H9 (cell line): ENCODE results near the gene ZFAND3. TPM values are rescaled to one million over a fixed set of nuclear protein-coding genes. Genes with fewer than 3 reads are reported as not detected.

Experiments used
- DNase-seq: peaks from one replicate; pipeline ENCODE4 v3.0.0-alpha.2; 2017
- H2AFZ ChIP-seq: one replicate; pipeline ENCODE4 v1.6.1; 2013; ENCODE audit warnings: mild to moderate bottlenecking, low read length, control low read depth, moderate library complexity
- H2AK5ac ChIP-seq: 2 replicates; pipeline ENCODE4 v1.6.1; 2013; ENCODE audit warnings: low read length, control low read depth, mixed read lengths; ENCODE audit not compliant: insufficient read length
- H2BK120ac ChIP-seq: one replicate; pipeline ENCODE4 v1.6.1; 2013; ENCODE audit warnings: low read depth, mild to moderate bottlenecking, low read length, control low read depth, inconsistent platforms; ENCODE audit not compliant: poor library complexity, severe bottlenecking
- H2BK12ac ChIP-seq: 2 replicates; pipeline ENCODE4 v1.6.1; 2013; ENCODE audit warnings: low read length, control low read depth, mixed read lengths, low read depth; ENCODE audit not compliant: insufficient read length
- H2BK15ac ChIP-seq: 2 replicates; pipeline ENCODE4 v1.6.1; 2013; ENCODE audit warnings: low read depth, low read length, control low read depth
- H2BK20ac ChIP-seq: one replicate; pipeline ENCODE4 v1.6.1; 2013; ENCODE audit warnings: low read depth, mild to moderate bottlenecking, low read length, control low read depth, inconsistent platforms; ENCODE audit not compliant: poor library complexity, severe bottlenecking
- H2BK5ac ChIP-seq: 2 replicates; pipeline ENCODE4 v1.6.1; 2013; ENCODE audit warnings: low read length, control low read depth, mixed read lengths; ENCODE audit not compliant: insufficient read length
- H3K14ac ChIP-seq: 2 replicates; pipeline ENCODE4 v1.6.1; 2013; ENCODE audit warnings: low read length, control low read depth; ENCODE audit not compliant: insufficient read depth
- H3K18ac ChIP-seq: 2 replicates; pipeline ENCODE4 v1.6.1; 2013; ENCODE audit warnings: low read depth, mild to moderate bottlenecking, mixed read lengths, low read length, control low read depth; ENCODE audit not compliant: insufficient read length
- H3K23ac ChIP-seq: 2 replicates; pipeline ENCODE4 v1.6.1; 2013; ENCODE audit warnings: low read length, control low read depth, mixed read lengths, low read depth; ENCODE audit not compliant: insufficient read length
- H3K23me2 ChIP-seq: 2 replicates; pipeline ENCODE4 v1.6.1; 2013; ENCODE audit warnings: low read depth, mild to moderate bottlenecking, mixed read lengths, low read length, control low read depth; ENCODE audit not compliant: insufficient read length, poor library complexity, severe bottlenecking
- H3K27ac ChIP-seq: 2 replicates; pipeline ENCODE4 v1.5.1; 2013; ENCODE audit warnings: low read length, control low read depth, mixed read lengths, low read depth; ENCODE audit not compliant: insufficient read length
- H3K27me3 ChIP-seq: 2 replicates; pipeline ENCODE4 v1.6.1; 2013; ENCODE audit warnings: low read length, control low read depth, inconsistent platforms; ENCODE audit not compliant: insufficient read depth
- H3K4ac ChIP-seq: 2 replicates; pipeline ENCODE4 v1.6.1; 2013; ENCODE audit warnings: low read depth, mild to moderate bottlenecking, control low read depth, inconsistent platforms, low read length, moderate library complexity
- H3K4me1 ChIP-seq: 2 replicates; pipeline ENCODE4 v1.6.1; 2013; ENCODE audit warnings: low read length, control low read depth, inconsistent platforms; ENCODE audit not compliant: insufficient read depth
- H3K4me2 ChIP-seq: 2 replicates; pipeline ENCODE4 v1.6.1; 2013; ENCODE audit warnings: low read length, control low read depth, mixed read lengths; ENCODE audit not compliant: insufficient read length, insufficient read depth
- H3K56ac ChIP-seq: 2 replicates; pipeline ENCODE4 v1.6.1; 2013; ENCODE audit warnings: low read depth, mild to moderate bottlenecking, mixed read lengths, low read length, control low read depth; ENCODE audit not compliant: insufficient read length
- H3K79me1 ChIP-seq: 2 replicates; pipeline ENCODE4 v1.6.1; 2013; ENCODE audit warnings: low read depth, mild to moderate bottlenecking, moderate library complexity, low read length, control low read depth, inconsistent platforms; ENCODE audit not compliant: insufficient read depth, poor library complexity, severe bottlenecking
- H3K79me2 ChIP-seq: 2 replicates; pipeline ENCODE4 v1.6.1; 2013; ENCODE audit warnings: low read length, control low read depth, inconsistent platforms; ENCODE audit not compliant: insufficient read depth
- H3K9ac ChIP-seq: 2 replicates; pipeline ENCODE4 v1.6.1; 2013; ENCODE audit warnings: low read length, control low read depth, mixed read lengths; ENCODE audit not compliant: insufficient read length; ENCODE audit errors: extremely low read depth
- H3K9me3 ChIP-seq: one replicate; pipeline ENCODE4 v1.6.1; 2013; ENCODE audit warnings: low read depth, low read length, inconsistent platforms; ENCODE audit not compliant: control insufficient read depth
- H3T11ph ChIP-seq: one replicate; pipeline ENCODE4 v1.6.1; 2013; ENCODE audit warnings: mild to moderate bottlenecking, low read length, control low read depth, inconsistent platforms
- H4K20me1 ChIP-seq: one replicate; pipeline ENCODE4 v1.6.1; 2013; ENCODE audit not compliant: control insufficient read depth, insufficient read length, insufficient read depth
- H4K5ac ChIP-seq: 2 replicates; pipeline ENCODE4 v1.6.1; 2013; ENCODE audit warnings: low read depth, mild to moderate bottlenecking, mixed read lengths, low read length, control low read depth; ENCODE audit not compliant: insufficient read length
- H4K8ac ChIP-seq: replicated peaks from 2 replicates; pipeline ENCODE4 v1.6.1; 2013; ENCODE audit warnings: low read length, control low read depth, mixed read lengths, low read depth; ENCODE audit not compliant: insufficient read length
- H4K91ac ChIP-seq: 2 replicates; pipeline ENCODE4 v1.6.1; 2013; ENCODE audit warnings: low read depth, mild to moderate bottlenecking, moderate library complexity, mixed read lengths, low read length, control low read depth; ENCODE audit not compliant: insufficient read length
- H3K27ac Mint-ChIP-seq, 3 experiments: 2 replicates in 2 of 3; 3 replicates in 1 of 3; pipeline ENCODE4 v1.8.0; 2020 to 2021; ENCODE audit warnings: mixed read lengths in 3 of 3, mild to moderate bottlenecking in 1 of 3, moderate library complexity in 1 of 3
- H3K27me3 Mint-ChIP-seq: 2 replicates; pipeline ENCODE4 v1.8.0; 2021; ENCODE audit warnings: low read depth, mild to moderate bottlenecking, moderate library complexity, mixed read lengths
- H3K36me3 Mint-ChIP-seq, 3 experiments: 2 replicates in 2 of 3; 3 replicates in 1 of 3; pipeline ENCODE4 v1.8.0; 2020 to 2021; ENCODE audit warnings: low read depth in 3 of 3, mixed read lengths in 3 of 3; ENCODE audit not compliant: insufficient read depth in 1 of 3
- H3K4me1 Mint-ChIP-seq, 2 experiments: 2 replicates each; pipeline ENCODE4 v1.8.0; 2020; ENCODE audit warnings: mixed read lengths in 2 of 2
- H3K4me3 Mint-ChIP-seq, 2 experiments: 2 replicates in 1 of 2; 3 replicates in 1 of 2; pipeline ENCODE4 v1.8.0; 2020 to 2021; ENCODE audit warnings: mild to moderate bottlenecking in 2 of 2, mixed read lengths in 2 of 2, moderate library complexity in 1 of 2
- H3K9me3 Mint-ChIP-seq, 2 experiments: 2 replicates in 1 of 2; 3 replicates in 1 of 2; pipeline ENCODE4 v1.8.0; 2020; ENCODE audit warnings: mild to moderate bottlenecking in 2 of 2, mixed read lengths in 2 of 2, moderate library complexity in 1 of 2
- CTCF ChIP-seq: fragments of 200-600 bp; sonication (generic); conservative IDR thresholded peaks from 3 replicates; pipeline ENCODE4 v1.8.0; 2021; ENCODE audit warnings: antibody characterized with exemption, mild to moderate bottlenecking
- WGBS: extraction: QIAGEN DNeasy Blood & Tissue Kit; methylation state at CpG from one replicate; pipeline ENCODE4 v1.1.7; 2013; ENCODE audit warnings: missing lambda C conversion rate, low lambda C conversion rate, mixed read lengths; ENCODE audit not compliant: insufficient read length; ENCODE audit errors: extremely low coverage; 5-methylcytosine and 5-hydroxymethylcytosine counted together
- total RNA-seq: library from RNA; stranded (reverse); gene quantifications from 2 replicates; pipeline ENCODE4 v1.2.1, GENCODE V29; 2021

Gene ZFAND3
- total RNA-seq, 1 experiment from 2014 or later = 57.7 TPM

- no peak overlapping the region for H3K23ac ChIP-seq
- H3K36me3 Mint-ChIP-seq = no peaks in the 10 kb centered on the region; a peak in 1 of 7 replicates
These were observed 354.4 kb downstream of the ZFAND3 start for GRCh38 chr6:38173909-38174308.

More at GRCh38 chr6:38173909-38174308, 354.4 kb downstream of the ZFAND3 start:
- H3K79me2 ChIP-seq = no peaks in the 10 kb centered on the region
- H3K9ac ChIP-seq = no peak overlapping the region
- no peaks in the 10 kb centered on the region for H3K23me2 ChIP-seq
- Mint-ChIP-seq H3K4me1 (peaks cover 31 to 56% of the 10 kb centered on the region in 2 experiments), H3K4me3 (no peak overlapping the region), H3K27ac (no peak overlapping the region), H3K27me3 (no peaks in the 10 kb centered on the region), H3K9me3 (no peaks in the 10 kb centered on the region)
- no peaks in the 10 kb centered on the region for H3K9me3 ChIP-seq
- no peak overlapping the region for H2BK5ac ChIP-seq
- no peaks in the 10 kb centered on the region for H3K79me1 ChIP-seq
- H4K8ac ChIP-seq = no peak overlapping the region
- no peak overlapping the region for H3K14ac ChIP-seq
- H3K18ac ChIP-seq = no peak overlapping the region
- no peak overlapping the region for H2AK5ac ChIP-seq
- no peak overlapping the region for H3K27ac ChIP-seq
- no peak overlapping the region for H3K4ac ChIP-seq
- no peaks in the 10 kb centered on the region for H3K27me3 ChIP-seq
- H2BK15ac ChIP-seq = no peak overlapping the region
- H3K4me1 ChIP-seq = no peaks in the 10 kb centered on the region
- no peak overlapping the region for H3T11ph ChIP-seq
- H2BK20ac ChIP-seq = no peak overlapping the region
- H4K20me1 ChIP-seq = no peaks in the 10 kb centered on the region
- no peak overlapping the region for H2BK12ac ChIP-seq
- no peak overlapping the region for H2BK120ac ChIP-seq
- H2AFZ ChIP-seq = no peak overlapping the region
- DNase-seq = no peak
- no peak overlapping the region for H3K4me2 ChIP-seq
- H4K5ac ChIP-seq = no peak overlapping the region
- H4K91ac ChIP-seq = no peak overlapping the region
- H3K56ac ChIP-seq = no peak overlapping the region
- no peak for TF ChIP-seq CTCF
- no CpG with 5 or more reads among the region's 11 CpGs for WGBS
